TTC549 (cell line): ENCODE results near the gene POMT2.
"Not testable (repeated sequence)": the region's sequence is repeated elsewhere in the genome, so short reads cannot be mapped to it uniquely, and the experiment has no call there.

Source experiments
- FAIRE-seq: peaks from 2 replicates; lab custom pipeline; 2012; peaks lifted over from hg19 to GRCh38; lab: Jason Lieb, UNC

Gene POMT2

GRCh38 chr14:77320238-77320935, at the start of gene POMT2:
POMT2 (minus strand) TSS chr14:77320883; CDS start chr14:77320681, 202 bp downstream.
- FAIRE-seq, result peak; percentile 46

GRCh38 chr14:77369285-77369684, 48.6 kb upstream of the POMT2 start:
- no peak for FAIRE-seq

- no peak for FAIRE-seq
Observed at GRCh38 chr14:77364146-77364545, 43.5 kb upstream of the POMT2 start.

GRCh38 chr14:77359626-77360025, 38.9 kb upstream of the POMT2 start:
- no peak for FAIRE-seq

- FAIRE-seq, result no peak
Observed at GRCh38 chr14:77356899-77357298, 36.2 kb upstream of the POMT2 start.

GRCh38 chr14:77355811-77356210, 35.1 kb upstream of the POMT2 start:
- no peak for FAIRE-seq

GRCh38 chr14:77353469-77354141, 32.9 kb upstream of the POMT2 start:
- no peak for FAIRE-seq

GRCh38 chr14:77347751-77348150, 27.1 kb upstream of the POMT2 start:
- FAIRE-seq, result no peak

- no peak for FAIRE-seq
Observed at GRCh38 chr14:77346495-77346894, 25.8 kb upstream of the POMT2 start.

- FAIRE-seq, result no peak
Observed at GRCh38 chr14:77344377-77344996, 23.8 kb upstream of the POMT2 start.

- no peak for FAIRE-seq
Observed at GRCh38 chr14:77343662-77344061, 23.0 kb upstream of the POMT2 start.

GRCh38 chr14:77342726-77343397, 22.2 kb upstream of the POMT2 start:
- no peak for FAIRE-seq

- no peak for FAIRE-seq
Observed at GRCh38 chr14:77340389-77340788, 19.7 kb upstream of the POMT2 start.

GRCh38 chr14:77339407-77339806, 18.7 kb upstream of the POMT2 start:
- no peak for FAIRE-seq

- no peak for FAIRE-seq
Observed at GRCh38 chr14:77338302-77338701, 17.6 kb upstream of the POMT2 start.

GRCh38 chr14:77337880-77338279, 17.2 kb upstream of the POMT2 start:
- FAIRE-seq, result no peak

GRCh38 chr14:77337255-77337654, 16.6 kb upstream of the POMT2 start:
- not testable (repeated sequence) for FAIRE-seq

- FAIRE-seq, result no peak
Observed at GRCh38 chr14:77335576-77335975, 14.9 kb upstream of the POMT2 start.

GRCh38 chr14:77329872-77330271, 9.2 kb upstream of the POMT2 start:
- no peak for FAIRE-seq

GRCh38 chr14:77327111-77327510, 6.4 kb upstream of the POMT2 start:
- no peak for FAIRE-seq

GRCh38 chr14:77325746-77326094, 5.0 kb upstream of the POMT2 start:
- FAIRE-seq, result no peak

GRCh38 chr14:77324816-77325745, 4.4 kb upstream of the POMT2 start:
- no peak for FAIRE-seq
